Lung microvascular endothelial cell (primary cell): ENCODE data around the gene CCDC88C. TPM values are rescaled to one million over a fixed set of nuclear protein-coding genes. Genes with fewer than 3 reads are reported as not detected.

Experiments
- DNase-seq, 2 donors: peaks; one replicate each; pipeline versions ENCODE4 v3.0.0 to v3.0.0-alpha.2; 2010; ENCODE audit warnings: low read depth in 2 of 2
- total RNA-seq: library from RNA; depleted of rRNA; stranded (reverse); fragments of >200 nt; gene quantifications from 2 replicates; pipeline ENCODE4 v1.2.1, GENCODE V29; 2014

CCDC88C gene
- total RNA-seq, 1 donor from 2014 or later = 13.7 TPM

DNA sequence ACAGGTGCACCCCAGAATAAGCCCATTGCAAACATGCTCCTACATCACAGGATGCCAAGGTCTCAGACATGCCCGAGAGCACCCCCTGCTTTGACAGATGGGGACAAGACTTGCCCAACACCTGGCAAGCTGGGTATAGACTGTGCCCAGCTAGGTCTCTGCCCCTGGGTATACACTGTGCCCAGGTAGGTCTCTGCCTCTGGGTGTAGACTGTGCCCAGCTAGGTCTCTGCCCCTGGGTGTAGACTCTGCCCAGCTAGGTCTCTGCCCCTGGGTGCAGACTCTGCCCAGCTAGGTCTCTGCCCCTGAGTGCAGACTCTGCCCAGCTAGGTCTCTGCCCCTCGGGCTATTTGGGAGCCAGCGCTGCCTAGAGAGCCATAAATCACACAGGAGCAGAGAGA, 85.9 kb downstream of the CCDC88C start:
- DNase-seq = no peak

DNA sequence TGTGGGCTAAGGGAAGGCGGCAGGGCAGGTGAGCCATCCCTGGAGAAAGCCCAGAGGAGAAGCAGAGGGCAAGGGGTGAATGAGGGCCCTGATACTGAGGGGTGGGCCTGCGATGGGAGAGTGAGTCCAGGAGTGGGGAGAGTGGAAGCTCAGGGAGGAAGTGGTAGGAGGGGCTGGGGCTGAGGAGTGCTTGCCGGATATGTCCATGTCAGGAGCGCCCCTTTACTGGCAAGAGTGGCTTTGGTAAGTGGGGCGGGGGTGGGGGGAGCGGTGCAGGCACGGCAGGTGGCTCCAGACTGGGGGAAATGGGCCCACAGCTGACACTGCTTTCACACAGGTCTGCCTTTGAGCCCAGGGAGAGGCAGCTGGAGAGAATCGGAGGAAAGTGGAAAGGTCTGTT, 86.8 kb downstream of the CCDC88C start:
- no peak for DNase-seq

DNA sequence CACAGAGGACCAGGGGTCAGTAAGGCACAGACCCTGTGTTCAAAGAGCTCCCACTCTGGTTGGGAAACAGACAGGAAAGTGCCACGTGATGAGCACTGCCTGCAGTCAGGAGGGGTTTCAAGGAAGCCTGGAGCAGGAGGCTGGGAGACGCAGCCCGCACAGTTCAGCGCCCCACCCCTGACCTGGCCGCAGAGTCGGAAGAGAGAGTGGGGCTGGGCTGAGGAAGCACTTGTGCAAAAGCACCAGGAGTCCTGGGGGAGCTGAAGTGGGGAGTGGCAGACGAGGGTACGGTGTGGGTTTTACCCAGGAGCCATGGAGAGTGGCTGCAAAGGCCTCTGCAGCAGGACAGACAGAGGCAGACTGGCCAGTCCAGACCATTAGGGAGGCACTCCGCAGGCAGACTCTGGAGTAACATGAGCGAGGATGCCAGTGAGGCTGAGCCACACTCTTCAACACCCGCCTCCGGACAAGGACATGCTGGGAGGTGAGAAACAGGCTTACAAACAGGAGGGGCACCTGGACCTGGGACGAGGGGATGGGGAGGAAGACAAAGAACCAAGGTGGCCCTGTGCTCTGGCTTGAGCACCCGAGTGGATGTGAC, 87.4 kb downstream of the CCDC88C start:
- DNase-seq = no peak

DNA sequence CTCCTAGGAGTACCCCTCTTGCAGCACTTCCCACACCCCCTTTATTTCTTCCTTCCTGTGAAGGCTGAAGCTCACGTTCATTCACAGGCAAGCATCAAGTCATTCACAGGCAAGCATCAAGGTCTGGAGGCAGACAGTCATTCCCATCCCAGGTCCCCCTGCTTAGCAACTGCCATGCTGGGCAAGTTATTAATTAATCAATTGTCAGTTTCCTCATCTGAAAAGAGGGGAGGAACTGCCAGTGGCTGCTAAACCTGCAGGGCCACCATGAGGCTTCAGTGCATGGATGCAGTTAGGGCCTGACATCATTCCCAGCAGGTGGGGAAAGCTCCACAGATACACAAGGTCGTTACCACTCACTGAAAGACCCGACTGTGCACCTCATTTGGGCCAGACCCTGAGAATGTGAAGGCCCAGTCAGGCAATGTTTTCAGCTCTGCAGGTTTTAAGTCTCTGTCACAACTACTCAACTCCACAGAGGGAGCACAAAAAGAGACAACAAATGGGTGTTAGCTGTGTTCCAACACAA, 88.1 kb downstream of the CCDC88C start:
- DNase-seq = no peak

DNA sequence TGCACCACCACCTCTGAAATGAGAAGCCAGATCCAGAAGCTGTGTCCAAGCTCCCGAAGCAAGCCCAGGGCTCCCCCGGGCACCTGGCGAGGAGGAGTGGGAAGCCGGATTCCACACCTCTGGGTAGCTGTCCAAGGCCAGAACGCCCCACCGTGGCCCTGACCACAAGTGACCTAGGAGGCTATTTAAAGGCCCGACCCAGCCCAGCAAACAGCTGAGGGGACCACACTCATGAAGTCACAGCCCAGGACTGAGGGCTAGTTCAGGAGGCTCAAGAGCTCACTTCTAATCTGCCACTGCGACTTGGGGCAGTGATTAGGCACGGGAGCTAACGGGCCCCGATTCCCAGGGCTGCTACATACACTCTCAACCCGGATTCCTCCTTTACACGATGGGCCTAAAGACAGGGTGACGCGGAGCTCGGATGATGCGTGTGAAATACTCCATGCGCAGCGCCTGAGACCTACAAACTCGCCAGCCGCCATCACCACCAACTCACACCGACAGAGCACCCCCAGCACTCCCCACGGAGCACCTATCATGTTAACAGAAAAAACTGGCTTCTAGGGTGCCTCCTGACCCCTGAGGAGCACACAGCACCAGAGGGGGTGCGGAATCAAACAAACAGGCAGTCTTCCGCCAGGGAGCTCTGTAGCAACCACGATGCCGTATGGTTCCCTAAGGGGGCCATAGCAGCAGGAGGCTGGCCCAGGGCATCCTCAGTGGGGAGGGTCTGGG, 89.1 kb downstream of the CCDC88C start:
- DNase-seq = no peak

DNA sequence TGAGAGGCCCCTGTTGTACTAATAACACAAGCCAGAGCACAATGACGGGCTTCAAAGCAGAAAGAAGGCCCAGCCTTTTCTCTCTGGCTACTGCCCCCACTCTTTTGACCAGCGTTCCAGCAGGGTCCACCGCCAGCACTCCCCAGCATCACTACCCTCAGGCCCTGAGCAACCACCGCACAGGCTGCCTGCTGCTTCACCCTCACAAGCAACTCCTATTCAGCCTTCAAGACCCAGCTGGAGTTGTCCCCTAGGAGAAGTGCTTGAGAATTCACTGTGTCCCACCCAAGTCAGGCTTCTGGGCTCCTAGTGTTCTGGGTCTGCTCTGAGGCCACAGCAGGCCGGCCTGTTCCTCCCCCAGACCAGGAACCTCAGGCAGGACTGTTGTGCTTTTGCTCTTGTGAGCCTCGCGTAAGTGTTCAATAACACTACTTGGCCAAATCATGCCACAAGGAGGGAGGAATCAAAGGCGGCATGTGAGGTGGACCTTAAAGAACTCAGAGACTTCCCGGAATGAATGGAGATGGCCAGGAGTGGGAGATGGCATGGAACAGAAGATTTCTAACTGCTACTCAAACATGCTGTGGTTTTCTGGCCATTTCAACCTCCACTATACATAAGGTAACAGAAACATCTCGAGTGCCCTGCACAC, 89.8 kb downstream of the CCDC88C start:
- DNase-seq = no peak

DNA sequence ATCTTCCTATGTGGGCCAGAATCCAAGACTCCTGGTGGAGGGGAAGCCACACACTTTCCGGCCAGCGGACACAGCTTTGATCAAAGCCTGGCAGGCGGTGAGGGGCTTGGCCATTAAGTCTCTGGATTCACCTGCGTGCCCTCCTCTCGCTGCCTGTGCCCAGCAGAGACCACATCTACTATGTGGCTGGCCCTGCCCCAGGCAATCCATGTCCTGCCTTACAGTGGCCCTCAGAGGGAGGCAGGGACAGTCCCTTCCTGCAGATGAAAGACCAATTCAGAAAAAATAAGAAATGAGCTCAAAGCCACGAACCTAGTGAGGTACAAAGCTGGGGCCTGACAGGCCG, 90.4 kb downstream of the CCDC88C start:
- DNase-seq = peak; percentile 82 to 94

DNA sequence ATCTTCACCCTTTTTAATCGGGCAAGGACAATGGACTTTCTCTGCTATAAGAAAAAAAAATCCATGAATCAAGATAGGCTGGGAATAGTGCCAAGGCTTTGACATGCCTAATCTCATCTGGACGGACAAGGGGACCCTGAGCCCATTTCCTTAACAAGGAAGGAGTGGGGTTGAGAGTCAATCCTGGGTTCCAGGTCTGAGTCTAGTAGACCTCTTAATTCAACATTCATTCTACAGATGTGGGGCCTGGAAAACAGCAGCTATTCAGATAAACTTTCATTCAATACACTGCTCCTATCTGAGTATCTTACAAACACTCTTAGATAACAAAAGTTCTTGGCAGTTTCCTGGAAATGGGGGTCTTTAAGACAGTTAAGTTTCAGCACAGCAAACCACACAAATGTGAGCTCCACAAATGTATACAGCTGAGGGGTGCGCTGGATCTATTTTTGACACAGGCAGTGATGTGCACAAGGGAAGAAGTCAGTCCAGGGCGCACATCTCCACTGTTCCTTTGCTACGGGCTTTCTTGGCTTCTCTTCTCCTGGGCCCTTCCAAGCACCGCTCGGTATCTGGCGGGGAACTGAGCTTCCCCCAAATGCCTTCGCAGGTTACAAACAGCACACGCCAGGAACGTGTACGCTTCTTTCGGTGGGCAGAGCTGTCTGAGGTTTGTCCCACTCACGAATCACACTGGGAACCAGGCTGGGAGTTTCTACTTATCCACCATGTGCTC, 90.9 kb downstream of the CCDC88C start:
- DNase-seq = peak; percentile 26 to 61

DNA sequence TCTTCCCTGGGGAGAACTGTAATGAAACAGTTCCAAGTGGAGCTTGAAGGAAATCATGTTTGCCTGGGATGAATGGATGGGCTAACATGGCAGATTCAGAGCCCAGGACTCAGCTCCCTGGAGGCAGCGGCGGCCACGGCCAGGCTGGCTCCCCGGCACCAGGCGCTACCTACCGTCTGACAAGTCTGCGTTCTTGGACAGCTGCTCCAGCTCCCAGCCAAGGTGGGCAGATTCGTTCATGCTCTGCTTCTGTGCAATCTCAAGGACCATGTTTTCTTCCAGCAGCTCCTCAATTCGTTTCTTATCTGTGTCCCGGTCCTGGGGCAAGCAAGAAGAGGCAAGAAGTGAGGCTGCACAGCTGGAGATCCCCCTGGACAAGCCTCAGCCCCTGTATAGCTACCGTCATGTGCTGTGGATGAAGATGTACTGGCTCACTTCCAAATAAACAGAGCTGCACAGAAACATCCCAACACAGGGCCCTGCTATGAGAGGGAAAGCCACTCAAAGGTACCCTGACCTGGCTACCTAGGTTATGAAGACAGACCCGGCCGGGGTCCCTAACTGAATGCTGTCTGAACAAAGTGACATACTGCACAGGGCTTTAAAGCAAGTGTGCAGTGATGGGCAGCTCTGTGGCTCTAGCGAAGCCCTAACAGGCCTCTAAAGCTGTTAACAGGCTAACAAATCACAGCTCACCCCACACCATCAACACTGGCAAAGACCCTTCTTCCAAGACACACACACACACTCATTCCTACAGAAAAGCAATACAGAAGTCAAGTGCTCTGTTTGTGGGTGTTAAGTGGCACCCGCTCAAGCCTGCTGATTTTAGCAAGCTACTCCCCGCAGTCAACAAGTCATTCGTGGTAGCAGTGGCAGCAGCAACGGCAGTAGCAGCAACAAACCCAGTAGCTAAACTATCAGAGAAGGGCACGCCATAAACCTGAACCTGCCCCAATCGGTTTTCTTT, 92.7 kb downstream of the CCDC88C start:
- peak in 1 of 2 donors; percentile 50 for DNase-seq

DNA sequence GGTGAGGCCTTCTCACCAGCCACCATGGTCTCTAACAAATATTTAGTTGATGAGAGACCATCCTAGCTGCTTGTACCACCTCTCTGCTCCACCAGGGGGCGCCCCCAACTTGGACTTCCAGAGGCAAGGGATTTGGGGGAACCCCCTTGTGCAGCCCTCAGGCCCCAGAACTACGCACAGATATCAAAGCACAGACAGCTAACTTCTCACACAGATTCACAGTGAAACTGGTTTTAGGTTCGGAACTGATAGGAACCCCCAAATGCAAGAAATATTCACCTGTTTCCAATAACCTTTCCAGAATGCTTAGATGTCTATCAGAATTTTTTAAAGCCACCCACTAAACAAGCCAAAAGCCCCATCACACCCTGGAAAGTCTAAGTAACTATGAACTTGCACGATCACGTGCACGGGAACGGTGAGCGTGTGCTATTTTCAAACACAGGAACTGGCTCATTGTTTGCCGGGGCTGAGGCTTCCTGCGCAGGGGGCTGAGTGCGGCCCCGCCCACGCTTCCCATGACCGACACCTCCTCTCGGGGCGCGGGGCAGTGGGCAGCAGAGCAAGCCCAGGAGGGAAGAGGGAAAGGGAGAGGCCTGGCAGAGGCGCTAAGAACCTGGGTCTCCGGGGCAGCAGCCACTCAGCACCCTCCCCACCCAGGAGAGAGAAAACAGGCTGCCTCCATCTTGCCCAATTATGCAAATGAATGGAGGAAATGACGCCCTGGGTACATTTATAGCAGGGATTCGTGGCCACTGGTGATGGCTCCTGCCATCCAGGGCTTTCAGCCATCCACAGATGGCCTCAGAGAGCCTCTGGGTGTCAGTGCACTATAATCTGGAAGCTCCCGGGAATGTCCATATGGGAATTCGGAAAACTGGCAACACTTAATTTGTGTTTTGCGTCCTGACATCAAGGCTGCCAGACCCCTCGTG, 93.7 kb downstream of the CCDC88C start:
- peak; percentile 96 to 99 for DNase-seq

DNA sequence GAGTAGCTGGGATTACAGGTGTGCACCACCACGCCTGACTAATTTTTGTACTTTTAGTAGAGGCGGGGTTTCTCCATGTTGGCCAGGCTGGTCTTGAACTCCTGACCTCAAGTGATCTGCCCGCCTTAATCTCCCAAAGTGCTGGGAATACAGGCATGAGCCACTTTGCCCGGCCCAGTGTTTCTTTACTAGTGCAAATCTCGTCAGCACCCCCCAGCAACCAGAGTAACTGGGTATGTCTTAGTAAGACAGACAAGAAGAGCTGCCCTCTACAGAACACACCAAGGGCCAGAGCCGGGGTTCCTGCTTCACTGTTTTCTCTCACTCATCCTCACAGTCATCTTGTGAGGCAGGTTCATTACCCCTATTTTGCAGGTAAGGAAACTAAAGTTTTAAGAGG, 94.6 kb downstream of the CCDC88C start:
- DNase-seq = no peak

DNA sequence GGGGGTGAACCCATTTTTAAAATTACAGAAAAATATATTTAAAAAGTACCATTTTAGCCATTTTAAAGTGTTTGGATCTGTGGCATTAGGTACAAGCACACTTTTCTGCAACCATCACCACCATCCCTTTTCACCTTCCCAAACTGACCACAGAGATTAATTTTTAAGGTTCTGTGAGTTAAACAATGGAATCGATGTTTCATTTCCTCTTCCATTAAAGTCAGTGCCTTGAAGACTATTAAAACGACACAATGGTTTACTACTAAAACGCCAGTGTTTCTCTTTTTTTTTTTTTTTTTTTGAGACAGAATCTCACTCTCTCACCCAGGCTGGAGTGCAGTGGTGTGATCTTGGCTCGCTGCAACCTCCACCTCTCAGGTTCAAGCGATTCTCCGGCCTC, 95.0 kb downstream of the CCDC88C start:
- peak in 1 of 2 donors; percentile 31 for DNase-seq

DNA sequence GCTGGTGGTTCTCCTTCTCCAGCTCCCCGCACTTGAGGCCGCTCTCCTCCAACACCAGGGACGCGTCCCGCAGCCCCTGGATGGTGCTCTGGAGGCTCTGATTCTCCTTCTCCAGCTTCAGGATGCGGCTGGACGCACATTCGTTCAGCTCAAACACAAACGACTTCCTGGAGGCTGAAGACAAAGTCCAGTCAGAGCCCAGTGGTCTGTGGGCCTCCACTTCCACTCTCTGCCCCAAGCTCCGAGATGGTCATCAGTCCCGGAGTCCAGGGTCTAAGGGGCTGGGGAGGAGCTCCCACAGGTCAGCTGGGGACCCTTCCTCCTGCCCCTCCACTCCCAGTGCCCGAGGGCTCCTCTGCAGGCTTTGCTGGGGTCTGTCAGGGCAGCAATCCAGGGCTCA, 96.5 kb downstream of the CCDC88C start:
- no peak for DNase-seq

DNA sequence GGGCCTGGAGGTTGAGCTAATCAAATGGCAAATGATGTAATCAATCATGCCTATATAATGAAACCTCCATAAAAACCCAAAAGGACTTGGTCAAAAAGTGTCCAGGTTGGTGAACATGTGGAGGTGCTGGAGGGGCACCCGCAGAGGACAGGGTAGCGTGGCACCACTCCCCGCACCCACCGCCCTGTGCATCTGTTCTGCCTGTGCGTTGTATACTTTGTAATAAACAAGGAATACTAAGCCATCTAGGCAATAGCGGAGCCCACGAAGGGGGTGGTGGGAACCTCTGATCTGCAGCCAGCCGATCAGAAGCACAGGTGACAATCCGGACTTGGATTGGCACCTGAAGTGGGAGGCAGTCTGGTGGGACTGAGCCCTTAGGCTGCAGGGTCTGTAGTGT, 97.4 kb downstream of the CCDC88C start:
- DNase-seq = no peak

DNA sequence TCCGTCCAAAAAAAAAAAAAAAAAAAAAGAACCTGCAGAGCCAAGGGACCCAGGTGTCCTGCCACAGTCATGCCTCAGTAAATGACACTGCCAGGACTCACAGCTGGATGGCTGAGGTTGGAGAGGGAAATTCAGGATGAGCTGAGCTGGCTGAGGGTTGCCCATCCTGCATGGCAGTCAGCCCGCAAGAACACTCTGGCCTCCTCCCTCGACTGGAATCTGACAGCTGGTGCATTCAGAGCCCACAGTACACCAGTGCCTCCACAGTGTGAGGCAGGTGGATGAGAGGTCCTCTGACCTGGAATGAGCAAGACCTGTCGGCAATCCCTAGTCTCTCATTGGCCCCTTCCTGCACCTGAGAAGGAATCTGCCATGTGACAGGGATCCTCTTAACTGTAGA, 98.7 kb downstream of the CCDC88C start:
- no peak for DNase-seq

DNA sequence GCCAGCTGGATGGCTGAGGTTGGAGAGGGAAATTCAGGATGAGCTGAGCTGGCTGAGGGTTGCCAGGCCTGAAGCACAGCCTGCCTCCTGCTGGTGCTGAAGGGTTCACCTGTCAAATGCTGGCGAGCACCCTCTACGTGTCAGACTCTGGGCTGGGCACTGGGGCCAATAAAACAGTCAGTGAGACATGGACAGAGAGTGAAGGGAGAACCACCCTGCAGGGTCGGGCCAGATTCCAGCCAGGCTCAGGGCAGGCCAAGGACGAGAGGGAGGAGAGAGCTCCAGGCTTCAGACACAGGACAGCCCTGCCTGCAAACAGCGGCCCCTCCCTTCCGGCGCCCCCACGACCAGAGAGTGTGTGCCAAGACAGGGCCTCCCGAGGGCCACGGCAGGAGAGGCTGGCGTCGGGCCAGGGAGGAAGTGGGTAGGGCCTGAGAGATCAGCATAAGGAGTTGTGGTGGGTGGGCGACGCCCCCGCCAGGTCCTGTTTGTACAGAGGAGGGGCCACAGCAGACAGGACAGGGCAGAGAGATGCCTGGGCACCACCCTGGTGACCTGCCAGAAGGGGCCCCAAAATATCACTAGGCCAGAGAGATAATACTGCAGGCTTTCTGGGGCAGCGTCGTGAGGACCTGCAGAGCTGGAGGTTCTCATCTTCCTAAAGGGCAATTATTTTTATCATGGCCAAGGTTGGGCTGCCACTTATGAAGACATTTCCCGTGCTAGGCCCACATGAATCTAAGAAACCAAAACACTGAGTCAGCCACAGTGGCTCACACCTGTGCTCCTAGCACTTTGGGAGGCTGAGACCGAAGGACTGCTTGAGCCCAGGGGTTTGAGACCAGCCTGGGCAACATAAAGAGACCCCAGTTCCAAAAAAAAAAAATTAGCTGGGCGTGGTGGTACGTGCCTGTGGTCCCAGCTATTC, 100.0 kb downstream of the CCDC88C start:
- DNase-seq = peak; percentile 31 to 41

DNA sequence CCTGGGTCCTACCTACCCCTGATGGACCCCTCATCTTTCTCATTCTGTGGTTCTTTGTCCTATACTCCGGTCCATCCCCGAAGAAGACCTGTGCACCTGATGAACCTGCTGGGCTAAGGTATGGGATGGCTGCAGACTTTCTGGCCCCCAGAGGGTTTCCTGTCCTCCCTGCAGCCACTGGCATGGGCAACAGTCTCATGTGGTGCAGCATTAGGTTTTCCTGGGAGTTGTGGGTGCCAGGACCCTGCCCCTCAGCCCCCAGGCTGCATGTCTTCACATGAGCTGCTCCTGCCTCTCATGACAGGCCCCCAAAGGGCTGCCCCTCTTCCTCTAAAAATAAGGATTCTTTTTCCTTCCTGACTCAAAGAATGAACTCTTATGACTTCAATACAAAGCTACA, 100.9 kb downstream of the CCDC88C start:
- DNase-seq = no peak

DNA sequence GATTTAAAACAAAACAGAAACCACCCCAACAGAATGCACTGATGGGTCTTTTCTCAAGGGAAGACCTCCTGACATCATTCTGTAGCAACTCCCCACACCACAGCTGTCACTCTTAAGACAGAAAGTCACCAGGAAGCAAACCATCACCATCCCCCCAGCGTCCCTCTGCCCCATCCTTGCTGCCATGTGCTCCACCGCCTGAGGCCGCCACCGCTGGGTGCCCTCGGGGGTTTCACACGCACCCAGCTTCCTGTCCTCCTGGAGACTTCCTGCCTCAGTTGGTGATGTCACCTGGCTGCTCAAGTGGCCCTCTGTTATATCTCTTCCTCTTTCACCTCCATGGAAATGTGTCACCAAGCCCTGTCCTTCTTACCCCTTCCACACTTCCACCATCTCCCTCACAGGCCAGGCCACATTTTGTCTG, 101.8 kb downstream of the CCDC88C start:
- DNase-seq = peak; percentile 22 to 23

DNA sequence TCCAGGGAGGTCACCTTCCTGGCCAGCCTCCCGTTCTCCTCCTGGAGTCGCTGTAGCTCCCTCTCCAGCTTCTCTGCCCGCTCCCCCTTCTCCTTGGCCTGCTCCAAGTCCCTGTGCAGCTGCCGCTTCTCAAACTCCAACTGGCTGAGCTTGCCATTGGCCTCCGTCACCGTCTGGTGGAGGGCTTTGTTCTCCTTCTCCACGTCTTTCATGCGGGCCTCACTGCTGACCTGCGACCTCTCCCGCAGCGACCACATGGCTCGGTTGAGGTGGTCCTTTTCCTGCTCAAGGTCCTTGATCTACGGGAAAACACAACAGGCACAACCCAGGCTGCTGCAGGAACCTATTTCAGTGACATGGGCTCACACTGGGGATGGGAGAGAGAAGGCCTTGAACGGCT, 103.8 kb downstream of the CCDC88C start:
- DNase-seq = no peak
